ENCODE measurements around the gene GPC6. TPM values are rescaled to one million over a fixed set of nuclear protein-coding genes. Genes with fewer than 3 reads are reported as not detected.

GPC6 gene
- total RNA-seq, 1 donor from 2014 or later = 13.8 TPM

DNA sequence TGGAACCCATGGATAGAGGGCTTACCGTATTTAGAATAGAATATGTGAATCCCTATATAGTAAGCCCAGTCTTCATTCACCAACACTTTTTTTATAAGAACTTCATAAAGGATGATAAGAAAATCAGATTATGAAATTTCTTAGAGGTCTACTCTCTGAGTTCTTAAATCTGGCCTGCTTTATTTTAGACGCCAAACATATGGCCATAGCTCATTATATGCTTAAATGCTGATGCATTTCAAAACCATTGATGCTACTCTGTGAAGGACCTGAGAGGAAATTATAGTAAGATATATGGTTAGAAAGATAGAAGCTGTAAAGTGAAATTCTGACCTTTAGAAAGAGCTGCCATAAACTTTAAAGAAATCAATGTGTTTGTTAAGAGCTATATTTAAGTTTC lies 38.3 kb downstream of the GPC6 start:
- no peaks in the 10 kb centered on the region for H3K27me3 ChIP-seq
- H3K4me3 ChIP-seq = no peak overlapping the region
- TF ChIP-seq POLR2A (IDR thresholded peaks at IDR 0.05) = no peak
- no peak for TF ChIP-seq POLR2AphosphoS5 (IDR thresholded peaks at IDR 0.05; ENCODE audit: insufficient read depth in 1 of 2, low read depth in 1 of 2)
- TF ChIP-seq, protein P1, sequence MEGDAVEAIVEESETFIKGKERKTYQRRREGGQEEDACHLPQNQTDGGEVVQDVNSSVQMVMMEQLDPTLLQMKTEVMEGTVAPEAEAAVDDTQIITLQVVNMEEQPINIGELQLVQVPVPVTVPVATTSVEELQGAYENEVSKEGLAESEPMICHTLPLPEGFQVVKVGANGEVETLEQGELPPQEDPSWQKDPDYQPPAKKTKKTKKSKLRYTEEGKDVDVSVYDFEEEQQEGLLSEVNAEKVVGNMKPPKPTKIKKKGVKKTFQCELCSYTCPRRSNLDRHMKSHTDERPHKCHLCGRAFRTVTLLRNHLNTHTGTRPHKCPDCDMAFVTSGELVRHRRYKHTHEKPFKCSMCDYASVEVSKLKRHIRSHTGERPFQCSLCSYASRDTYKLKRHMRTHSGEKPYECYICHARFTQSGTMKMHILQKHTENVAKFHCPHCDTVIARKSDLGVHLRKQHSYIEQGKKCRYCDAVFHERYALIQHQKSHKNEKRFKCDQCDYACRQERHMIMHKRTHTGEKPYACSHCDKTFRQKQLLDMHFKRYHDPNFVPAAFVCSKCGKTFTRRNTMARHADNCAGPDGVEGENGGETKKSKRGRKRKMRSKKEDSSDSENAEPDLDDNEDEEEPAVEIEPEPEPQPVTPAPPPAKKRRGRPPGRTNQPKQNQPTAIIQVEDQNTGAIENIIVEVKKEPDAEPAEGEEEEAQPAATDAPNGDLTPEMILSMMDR (IDR thresholded peaks at IDR 0.05) = no peak
- no peak for DNase-seq (ENCODE audit: extremely low spot score in 2 of 2)
- no peaks in the 10 kb centered on the region for H3K9me3 ChIP-seq
- H3K27ac ChIP-seq = no peak overlapping the region
- no peaks in the 10 kb centered on the region for H3K4me1 ChIP-seq
- no peaks in the 10 kb centered on the region for H3K36me3 ChIP-seq
- intact Hi-C loops (cut with DNase I) = no loop called here

- H3K9me3 ChIP-seq = no peaks in the 10 kb centered on the region
- no peaks in the 10 kb centered on the region for H3K4me1 ChIP-seq
- intact Hi-C loops (cut with DNase I) = no loop called here
- H3K27me3 ChIP-seq = no peaks in the 10 kb centered on the region
- DNase-seq (ENCODE audit: extremely low spot score in 2 of 2) = no peak
- no peaks in the 10 kb centered on the region for H3K36me3 ChIP-seq
- TF ChIP-seq, protein P1 (IDR thresholded peaks at IDR 0.05) = no peak
- TF ChIP-seq POLR2A (IDR thresholded peaks at IDR 0.05) (no peak), POLR2AphosphoS5 (IDR thresholded peaks at IDR 0.05; ENCODE audit: insufficient read depth in 1 of 2, low read depth in 1 of 2) (no peak)
- H3K4me3 ChIP-seq = no peak overlapping the region
- no peak overlapping the region for H3K27ac ChIP-seq
Observed at GRCh38 chr13:93265800-93266199, 39.2 kb downstream of the GPC6 start.

DNA sequence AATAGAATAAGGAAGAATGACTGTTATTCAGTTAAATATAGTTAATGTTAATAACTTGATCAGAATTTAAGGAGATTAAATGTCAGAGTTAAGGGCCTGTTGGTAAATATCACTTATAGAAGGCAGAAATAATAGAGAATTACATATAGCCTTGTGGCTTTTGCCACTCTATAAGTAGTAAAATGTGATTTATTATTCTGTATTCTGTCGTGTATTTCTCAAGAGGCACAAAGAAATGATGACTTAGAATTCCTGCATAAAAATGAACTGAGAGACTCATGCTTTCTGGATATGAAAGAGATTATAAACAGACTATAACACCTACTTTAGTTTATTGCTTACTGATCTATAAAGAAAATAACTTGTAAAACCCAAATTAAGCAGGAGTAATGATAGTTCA lies 40.1 kb downstream of the GPC6 start:
- intact Hi-C loops (cut with DNase I) = no loop called here
- no peak for TF ChIP-seq POLR2A (IDR thresholded peaks at IDR 0.05)
- TF ChIP-seq, protein P1 (IDR thresholded peaks at IDR 0.05) = no peak
- TF ChIP-seq POLR2AphosphoS5 (IDR thresholded peaks at IDR 0.05; ENCODE audit: insufficient read depth in 1 of 2, low read depth in 1 of 2) = no peak
- no peaks in the 10 kb centered on the region for H3K27me3 ChIP-seq
- no peaks in the 10 kb centered on the region for H3K9me3 ChIP-seq
- H3K27ac ChIP-seq = no peak overlapping the region
- H3K4me3 ChIP-seq = no peak overlapping the region
- no peaks in the 10 kb centered on the region for H3K36me3 ChIP-seq
- no peaks in the 10 kb centered on the region for H3K4me1 ChIP-seq
- no peak for DNase-seq (ENCODE audit: extremely low spot score in 2 of 2)

DNA sequence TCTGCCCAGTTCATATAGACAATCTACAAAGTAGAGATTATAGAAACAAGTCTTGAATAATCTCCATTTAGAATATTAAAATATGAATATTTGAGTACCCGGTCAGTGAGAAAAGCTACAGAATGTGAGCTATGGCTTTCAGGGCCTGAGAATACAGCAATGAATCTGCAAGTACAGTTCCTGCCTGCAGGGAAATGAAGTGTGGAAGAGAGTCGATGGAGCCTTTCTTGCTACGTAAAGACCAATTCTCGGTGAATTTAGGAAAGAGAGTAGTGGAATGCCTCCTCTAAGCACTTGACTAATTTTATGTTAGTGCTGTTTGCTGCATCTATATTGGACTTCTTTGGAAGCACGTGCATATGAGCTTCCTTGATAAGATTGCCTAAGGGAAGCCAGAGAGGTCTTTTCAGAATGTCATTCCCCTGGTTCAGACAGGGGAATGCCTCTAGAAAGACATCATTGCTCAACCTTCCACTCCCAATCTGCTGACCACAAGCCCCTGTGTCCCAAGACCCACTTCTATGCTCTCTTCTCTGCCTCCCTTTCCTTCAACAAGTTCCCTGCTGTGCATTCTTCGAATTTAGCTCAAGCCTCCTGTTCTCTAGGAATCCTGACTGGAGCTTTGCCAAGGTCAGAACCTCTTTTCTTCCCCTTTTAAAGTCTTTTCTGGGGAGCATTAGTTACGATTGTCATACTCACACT lies 41.9 kb downstream of the GPC6 start:
- intact Hi-C loops (cut with DNase I) = no loop called here
- Histone ChIP-seq H3K36me3 (no peaks in the 10 kb centered on the region), H3K4me1 (no peaks in the 10 kb centered on the region), H3K27ac (no peak overlapping the region), H3K4me3 (no peak overlapping the region), H3K9me3 (no peaks in the 10 kb centered on the region), H3K27me3 (no peaks in the 10 kb centered on the region)
- no peak for TF ChIP-seq POLR2A (IDR thresholded peaks at IDR 0.05)
- no peak for TF ChIP-seq POLR2AphosphoS5 (IDR thresholded peaks at IDR 0.05; ENCODE audit: insufficient read depth in 1 of 2, low read depth in 1 of 2)
- TF ChIP-seq, protein P1 (IDR thresholded peaks at IDR 0.05) = no peak
- DNase-seq (ENCODE audit: extremely low spot score in 2 of 2) = no peak

Data from vagina (tissue), 2 donors.